Lower leg skin (tissue), 3 donors: Measurements from ENCODE around the gene PRODH.
"Not testable (repeated sequence)": the region's sequence is repeated elsewhere in the genome, so short reads cannot be mapped to it uniquely, and the experiment has no call there.

Experiments used
- POLR2A ChIP-seq, 2 donors: fragments of 450-650 bp; IDR thresholded peaks; one replicate each; pipeline ENCODE4 v1.6.1; 2016 to 2017; ENCODE audit warnings: antibody characterized with exemption in 2 of 2, mild to moderate bottlenecking in 1 of 2, moderate library complexity in 1 of 2
- TF ChIP-seq, protein P1 (sequence below), 3 donors: fragments of 450-650 bp; IDR thresholded peaks; one replicate each; pipeline ENCODE4 v1.5.1; 2016; ENCODE audit warnings: antibody characterized with exemption in 3 of 3, mild to moderate bottlenecking in 3 of 3, moderate library complexity in 2 of 3

DNA sequence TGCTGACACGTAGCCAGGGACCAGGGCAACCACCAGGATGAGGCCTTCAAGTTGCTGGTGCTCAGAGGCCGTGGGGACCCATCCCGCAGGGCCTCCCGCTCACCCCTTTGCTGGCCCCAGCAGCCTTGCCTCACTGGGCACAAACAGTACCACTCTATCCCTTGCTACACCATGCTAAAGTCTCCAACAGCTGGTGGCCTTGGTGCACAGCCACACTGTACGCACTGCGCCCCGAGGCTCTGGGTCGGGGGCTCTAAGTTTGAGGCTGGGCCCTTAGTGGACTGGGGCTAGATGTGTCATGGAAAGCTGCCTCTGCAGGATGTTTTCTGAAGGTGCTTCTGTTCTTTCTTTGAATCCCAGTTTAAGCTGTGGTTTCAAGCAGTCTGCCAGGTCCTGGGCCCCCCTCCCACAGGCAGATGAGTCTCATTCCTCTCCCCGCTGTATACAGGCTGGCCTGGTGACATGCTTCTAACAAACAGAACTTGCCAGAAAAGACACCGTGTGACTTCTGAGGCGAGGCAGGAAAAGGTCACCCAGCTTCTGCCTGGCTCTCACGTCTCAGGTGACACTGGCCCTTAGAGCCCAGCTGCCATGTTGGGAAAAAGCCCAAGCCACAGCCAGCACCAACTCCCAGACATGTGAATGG is 15.7 kb downstream of the PRODH start:
- TF ChIP-seq POLR2A (IDR thresholded peaks at IDR 0.05), result not testable (repeated sequence)
- TF ChIP-seq, protein P1, sequence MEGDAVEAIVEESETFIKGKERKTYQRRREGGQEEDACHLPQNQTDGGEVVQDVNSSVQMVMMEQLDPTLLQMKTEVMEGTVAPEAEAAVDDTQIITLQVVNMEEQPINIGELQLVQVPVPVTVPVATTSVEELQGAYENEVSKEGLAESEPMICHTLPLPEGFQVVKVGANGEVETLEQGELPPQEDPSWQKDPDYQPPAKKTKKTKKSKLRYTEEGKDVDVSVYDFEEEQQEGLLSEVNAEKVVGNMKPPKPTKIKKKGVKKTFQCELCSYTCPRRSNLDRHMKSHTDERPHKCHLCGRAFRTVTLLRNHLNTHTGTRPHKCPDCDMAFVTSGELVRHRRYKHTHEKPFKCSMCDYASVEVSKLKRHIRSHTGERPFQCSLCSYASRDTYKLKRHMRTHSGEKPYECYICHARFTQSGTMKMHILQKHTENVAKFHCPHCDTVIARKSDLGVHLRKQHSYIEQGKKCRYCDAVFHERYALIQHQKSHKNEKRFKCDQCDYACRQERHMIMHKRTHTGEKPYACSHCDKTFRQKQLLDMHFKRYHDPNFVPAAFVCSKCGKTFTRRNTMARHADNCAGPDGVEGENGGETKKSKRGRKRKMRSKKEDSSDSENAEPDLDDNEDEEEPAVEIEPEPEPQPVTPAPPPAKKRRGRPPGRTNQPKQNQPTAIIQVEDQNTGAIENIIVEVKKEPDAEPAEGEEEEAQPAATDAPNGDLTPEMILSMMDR (IDR thresholded peaks at IDR 0.05), result not testable (repeated sequence)
